Activated naive CD4-positive, alpha-beta T cell treated with Interleukin-2 at 50 U/mL for 16 hours (primary cell): Measurements from ENCODE around the gene CELSR2.

ENCODE experiments used
- DNase-seq: peaks from one replicate; pipeline ENCODE4 v3.0.0-alpha.2; 2020

Gene CELSR2

GRCh38 chr1:109312978-109313775, 63.8 kb downstream of the CELSR2 start:
- DNase-seq = no peak

GRCh38 chr1:109314795-109315194, 65.5 kb downstream of the CELSR2 start:
- DNase-seq = no peak

GRCh38 chr1:109315288-109315687, 65.9 kb downstream of the CELSR2 start:
- DNase-seq = no peak

- no peak for DNase-seq
These were observed 67.2 kb downstream of the CELSR2 start for GRCh38 chr1:109316506-109316905.

- no peak for DNase-seq
These were observed 69.8 kb downstream of the CELSR2 start for GRCh38 chr1:109319114-109319513.

GRCh38 chr1:109322974-109323373, 73.6 kb downstream of the CELSR2 start:
- DNase-seq = no peak
